NCI-H1105 treated with DMSO at 0.1 percent for 48 hours (cell line): ENCODE data around the gene MPPED1.

Source experiments
- DNase-seq: peaks from one replicate; lab custom pipeline; 2025; lab: John Stamatoyannopoulos, UW

MPPED1 gene

GRCh38 chr22:43498856-43499253 lies 87.0 kb downstream of the MPPED1 start:
- no peak for DNase-seq

GRCh38 chr22:43500792-43501785 lies 89.3 kb downstream of the MPPED1 start:
- DNase-seq: no peak

GRCh38 chr22:43501878-43502277 lies 90.1 kb downstream of the MPPED1 start:
- DNase-seq: no peak

DNA sequence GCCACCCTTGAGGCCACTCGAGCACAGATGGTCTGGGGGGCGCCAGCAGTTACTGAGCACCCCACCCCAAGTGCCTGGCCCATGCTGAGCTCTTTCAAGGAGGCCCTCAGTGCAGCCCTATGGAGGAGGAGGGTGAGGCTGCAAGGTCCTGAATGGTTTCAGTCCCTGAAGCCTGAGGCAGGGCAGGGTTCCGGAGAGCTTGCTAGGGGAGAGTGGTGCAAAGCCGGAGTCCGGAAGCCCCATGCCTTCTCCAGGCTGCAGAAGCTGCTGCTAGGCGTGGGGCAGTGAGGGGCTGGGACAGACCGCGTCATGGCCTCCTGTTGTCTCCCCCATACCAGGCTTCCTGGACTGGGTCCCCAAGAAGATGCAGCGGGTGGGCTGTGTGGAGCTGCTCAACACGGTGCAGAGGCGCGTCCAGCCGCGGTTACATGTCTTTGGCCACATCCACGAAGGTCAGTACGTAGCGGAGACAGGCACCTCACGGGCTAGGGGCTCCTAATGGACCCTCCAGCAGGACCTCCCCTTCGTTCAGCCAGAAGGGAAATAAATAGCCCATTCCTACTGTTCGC lies 90.6 kb downstream of the MPPED1 start:
- no peak for DNase-seq

DNA sequence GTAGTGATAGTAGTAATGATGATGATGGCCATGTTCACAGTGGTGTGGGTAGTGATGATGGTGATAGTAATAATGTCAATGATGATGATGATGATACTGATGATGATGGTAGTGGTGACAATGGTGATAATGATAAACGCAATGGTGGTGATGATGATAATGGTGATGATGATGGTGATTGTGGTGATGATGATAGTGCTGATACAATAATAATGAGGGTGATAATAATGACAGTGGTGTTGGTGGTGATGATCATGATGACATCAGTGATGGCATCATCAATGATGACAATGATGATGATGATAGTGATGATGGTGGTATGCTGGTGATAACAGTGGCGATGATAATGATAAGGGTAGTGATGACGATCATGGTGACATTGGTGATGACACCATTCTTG lies 92.3 kb downstream of the MPPED1 start:
- no peak for DNase-seq

GRCh38 chr22:43504666-43505261 lies 93.0 kb downstream of the MPPED1 start:
- DNase-seq: no peak

GRCh38 chr22:43505423-43505822 lies 93.6 kb downstream of the MPPED1 start:
- DNase-seq: no peak

DNA sequence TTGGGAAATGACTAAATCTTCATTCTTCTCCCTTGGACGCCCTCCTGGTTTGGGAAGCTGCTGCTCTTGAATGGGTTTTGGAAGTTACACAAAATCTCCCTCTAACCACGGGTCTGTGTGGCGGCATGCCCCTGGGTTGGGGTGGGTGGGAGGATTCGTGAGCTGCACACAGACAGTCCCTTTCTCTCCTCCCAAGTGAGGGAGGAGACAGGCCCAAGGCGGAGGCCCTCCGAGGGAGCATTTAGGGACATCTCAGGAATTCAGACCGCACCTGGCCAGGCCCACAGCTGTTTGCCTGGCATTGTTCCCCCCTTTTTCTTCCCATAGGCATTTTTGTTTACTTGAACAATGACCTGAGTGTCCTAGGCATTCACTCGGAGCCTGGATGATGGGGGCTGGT lies 94.1 kb downstream of the MPPED1 start:
- no peak for DNase-seq

DNA sequence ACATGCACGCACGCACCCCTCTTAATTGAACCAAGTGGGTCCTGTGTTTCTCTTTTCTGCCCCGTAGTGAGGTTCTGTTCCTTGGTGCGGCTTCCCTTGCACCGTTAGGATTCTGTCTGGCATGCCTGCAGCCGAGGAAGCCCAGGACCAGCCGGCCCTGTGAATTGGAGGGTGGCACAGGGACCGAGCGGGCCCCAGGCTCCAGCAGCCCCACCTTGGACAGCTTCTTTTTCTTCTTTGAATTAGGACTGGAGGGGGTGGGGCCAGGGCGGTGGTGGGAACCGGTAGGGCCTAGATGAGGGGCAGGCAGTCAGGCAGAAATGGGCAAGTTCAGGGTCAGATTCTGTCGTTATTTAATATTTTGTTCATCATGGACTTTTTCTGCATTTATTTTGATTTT lies 94.7 kb downstream of the MPPED1 start:
- no peak for DNase-seq

DNA sequence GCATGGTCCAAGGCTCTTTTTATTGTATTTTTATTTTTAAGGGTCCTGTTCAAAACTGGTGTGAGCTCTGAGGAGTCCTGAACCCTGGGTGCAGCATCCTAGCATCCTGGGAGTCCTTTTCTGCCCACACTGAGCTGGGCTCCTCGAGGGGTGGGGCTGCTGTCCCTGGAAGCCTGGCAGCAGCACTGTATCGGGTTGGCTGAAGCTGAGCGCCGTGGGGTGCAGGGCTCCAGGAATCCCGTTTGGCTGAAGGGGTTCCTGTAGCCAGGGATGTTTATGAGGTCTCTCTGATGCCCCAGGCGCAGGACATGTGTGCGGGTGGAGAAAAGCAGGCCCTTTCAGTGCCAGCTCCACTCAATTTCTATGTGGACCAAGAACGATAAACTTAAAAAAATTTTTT lies 95.4 kb downstream of the MPPED1 start:
- DNase-seq: no peak

DNA sequence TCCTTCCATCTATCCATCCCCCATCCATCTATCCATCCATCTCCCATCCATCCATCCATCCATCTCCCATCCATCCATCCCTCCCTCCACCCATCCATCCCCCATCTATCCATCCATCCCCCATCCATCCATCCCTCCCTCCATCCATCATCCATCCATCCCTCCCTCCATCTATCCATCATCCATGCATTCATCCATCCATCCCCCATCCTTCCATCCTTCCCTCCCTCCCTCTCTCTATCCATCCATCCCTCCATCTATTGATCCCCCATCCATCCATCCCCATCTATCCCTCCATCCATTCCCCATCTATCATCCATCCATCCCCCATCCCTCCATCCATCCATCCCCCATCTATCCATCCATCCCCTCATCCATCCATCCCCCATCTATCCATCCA lies 96.7 kb downstream of the MPPED1 start:
- no peak for DNase-seq

DNA sequence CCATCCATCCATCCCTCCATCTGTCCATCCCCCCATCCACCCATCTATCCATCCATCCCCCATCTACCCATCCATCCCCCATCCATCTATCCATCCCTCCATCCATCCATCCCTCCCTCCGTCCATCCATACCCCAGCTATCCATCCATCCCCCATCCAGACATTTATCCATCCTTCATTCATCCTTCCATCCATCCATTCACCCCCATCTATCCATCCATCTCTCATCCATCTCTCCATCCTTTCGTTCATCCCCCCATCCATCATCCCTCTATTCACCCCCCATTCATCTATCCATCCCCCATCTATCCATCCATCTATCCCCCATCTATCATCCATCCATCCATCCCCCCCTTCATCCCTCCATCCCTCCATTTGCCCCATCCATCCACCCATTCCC lies 97.5 kb downstream of the MPPED1 start:
- DNase-seq: no peak

GRCh38 chr22:43510281-43511070 lies 98.7 kb downstream of the MPPED1 start:
- DNase-seq: no peak

DNA sequence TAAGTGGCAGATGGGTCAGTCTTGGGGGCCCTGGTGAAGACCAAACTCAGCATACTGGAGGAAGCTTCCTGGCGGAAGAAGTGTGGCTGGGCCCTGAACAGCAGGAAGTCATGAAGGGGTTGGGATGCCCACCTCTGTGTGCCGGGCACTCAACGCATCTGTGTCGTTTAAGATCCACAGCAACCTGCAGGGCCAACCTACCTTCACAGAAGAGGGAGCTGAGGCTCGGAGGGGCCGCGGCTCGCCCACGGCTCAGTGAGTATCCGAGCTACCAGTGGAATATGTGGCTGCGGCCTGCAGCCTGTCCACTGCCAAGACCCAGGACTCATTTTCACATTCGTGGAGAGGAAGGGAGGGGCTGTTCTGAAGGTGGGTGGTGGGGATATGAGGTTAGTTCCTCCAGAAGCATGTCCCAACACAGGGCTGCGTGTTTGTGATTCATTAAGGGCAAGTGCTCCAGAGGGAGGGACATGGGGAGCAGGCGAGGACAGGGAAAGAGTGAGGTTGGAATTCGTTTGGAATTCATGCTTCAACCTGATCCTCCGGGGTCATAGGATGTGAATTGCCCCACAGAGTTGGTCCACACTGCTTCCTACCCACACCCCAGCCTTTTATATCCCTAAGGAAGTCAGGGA lies 99.6 kb downstream of the MPPED1 start:
- no peak for DNase-seq

- DNase-seq: no peak
Observed at GRCh38 chr22:43512279-43512678, 100.5 kb downstream of the MPPED1 start.

DNA sequence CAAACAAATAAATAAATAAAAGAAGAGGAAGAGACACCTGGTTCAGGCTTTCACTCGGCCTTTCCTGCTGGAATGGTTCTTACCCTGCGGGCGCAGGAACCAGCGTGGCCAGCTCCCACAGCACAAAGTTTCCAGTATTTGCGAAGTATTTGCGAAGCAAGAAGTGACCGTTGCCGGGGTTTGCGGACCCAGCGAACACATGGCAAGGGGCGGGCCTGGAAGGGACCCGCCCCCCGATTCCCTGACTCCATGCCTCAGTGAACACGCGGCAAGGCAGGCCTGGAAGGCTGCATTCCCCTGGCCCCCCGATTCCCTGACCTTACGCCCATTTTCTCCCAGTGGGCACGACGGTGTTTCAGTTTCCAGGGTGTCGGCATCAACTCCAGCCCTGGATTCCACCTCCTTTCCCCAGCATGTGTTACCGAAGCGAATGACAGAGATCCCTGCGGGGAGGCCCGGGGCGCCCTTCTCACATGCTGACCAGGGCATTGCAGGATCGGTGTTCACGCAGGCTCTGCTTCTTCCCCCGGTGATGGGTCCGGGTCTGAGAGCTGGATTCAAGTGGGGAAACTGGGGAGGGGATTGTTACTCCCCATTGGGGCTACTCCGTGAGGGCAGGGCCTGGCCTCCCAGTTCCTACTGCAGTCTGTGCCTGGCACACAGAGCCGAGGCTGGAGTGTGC lies 102.8 kb downstream of the MPPED1 start:
- no peak for DNase-seq

GRCh38 chr22:43515411-43515810 lies 103.6 kb downstream of the MPPED1 start:
- DNase-seq: no peak

DNA sequence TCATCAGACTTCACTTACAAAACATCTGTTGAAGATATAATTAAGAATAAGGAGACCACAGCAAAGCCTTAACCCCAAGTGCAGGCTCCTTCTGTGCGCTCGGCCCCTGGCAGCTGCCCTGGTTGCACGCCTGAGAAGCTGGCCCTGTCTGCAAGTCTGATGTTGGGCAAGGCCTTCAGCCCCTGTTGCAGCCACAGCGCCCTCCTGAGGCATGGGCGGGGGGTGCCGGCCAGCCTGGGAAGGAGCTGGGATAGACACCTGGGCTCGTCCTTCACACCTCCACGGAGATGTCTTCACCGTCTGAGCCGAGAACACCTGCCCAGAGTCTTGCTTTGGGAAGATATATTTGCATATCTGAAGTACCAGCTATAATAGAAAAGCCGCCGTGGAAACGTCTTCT lies 104.1 kb downstream of the MPPED1 start:
- DNase-seq: no peak

DNA sequence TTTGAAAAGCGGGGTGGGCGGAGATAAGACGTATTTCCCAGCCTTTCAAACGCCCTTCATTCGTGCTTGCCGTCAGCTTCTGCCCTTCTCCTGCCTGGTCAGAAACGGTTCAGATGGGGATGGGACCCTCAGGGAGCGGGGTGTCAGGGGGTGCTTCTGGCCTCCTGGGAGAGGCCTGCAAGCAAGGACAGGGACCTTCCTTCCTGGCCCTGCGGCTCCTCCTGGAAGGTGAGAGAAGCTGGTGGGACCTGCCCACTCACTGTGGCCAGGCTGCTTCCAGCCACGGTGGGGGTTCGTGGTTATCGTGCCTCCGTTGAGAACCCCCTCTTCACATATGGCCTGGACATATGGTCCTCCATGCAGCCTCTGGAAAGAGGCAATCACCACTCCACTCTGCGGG lies 104.6 kb downstream of the MPPED1 start:
- DNase-seq: no peak

- DNase-seq: no peak
Observed at GRCh38 chr22:43516996-43517635, 105.3 kb downstream of the MPPED1 start.

- no peak for DNase-seq
Observed at GRCh38 chr22:43520632-43521039, 108.8 kb downstream of the MPPED1 start.
